ENCODE results near the gene ADAM15. TPM values are rescaled to one million over a fixed set of nuclear protein-coding genes. Genes with fewer than 3 reads are reported as not detected.

Gene ADAM15
- 60.1 and 64.1 TPM in 2 replicates for polyA plus RNA-seq (2012; rRNA removed)
- polyA plus RNA-seq (2012; cell fraction: cytosol; rRNA removed), result 20.4 and 37.5 TPM in 2 replicates
- 106 and 138 TPM in 2 replicates for polyA plus RNA-seq (2012; cell fraction: nucleus; rRNA removed)

DNA sequence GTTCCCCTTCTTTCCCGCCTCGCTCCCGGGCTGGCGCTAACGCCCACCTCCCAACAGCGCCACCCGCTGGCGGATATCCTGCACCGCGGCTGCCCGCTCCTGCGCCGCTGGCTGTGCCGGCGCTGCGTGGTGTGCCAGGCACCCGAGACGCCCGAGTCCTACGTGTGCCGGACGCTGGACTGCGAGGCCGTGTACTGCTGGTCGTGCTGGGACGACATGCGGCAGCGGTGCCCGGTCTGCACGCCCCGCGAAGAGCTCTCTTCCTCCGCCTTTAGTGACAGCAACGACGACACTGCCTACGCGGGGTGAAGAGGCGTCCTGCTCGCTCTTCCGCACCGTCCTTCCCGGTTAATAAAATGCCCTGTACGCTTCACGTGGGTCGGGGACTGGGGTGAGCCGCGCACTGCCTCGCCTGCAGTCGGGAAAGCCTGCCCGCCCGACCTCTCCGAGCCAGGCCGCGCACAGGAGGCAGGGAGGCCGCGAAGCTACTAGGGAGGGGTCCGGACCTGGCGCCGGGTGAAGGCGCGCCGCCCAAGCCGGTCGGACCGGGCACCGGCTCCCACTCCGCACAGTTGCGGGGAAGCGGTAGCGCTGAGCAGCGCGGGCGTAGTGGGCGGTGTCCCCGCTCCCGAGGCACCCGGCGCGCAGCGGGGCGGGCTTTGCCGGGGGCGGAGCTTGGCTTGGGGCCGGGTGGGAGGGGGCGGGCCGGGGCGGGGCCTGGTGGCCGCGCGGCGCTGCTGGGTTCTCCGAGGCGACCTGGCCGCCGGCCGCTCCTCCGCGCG, at the start of gene ADAM15:
Gene ADAM15 (plus strand): TSS at position 757 of the 782 bp plus-strand sequence. CDS start 71 bp downstream, outside the sequence.
- Histone ChIP-seq H3K9ac (peak within 1 kb of the TSS; percentile 74), H3K9me3 (no peaks in the 10 kb centered on the region), H3K4me2 (peak within 1 kb of the TSS; percentile 97), H3K27me3 (ENCODE audit: insufficient read depth) (no peaks in the 10 kb centered on the region), H4K20me1 (ENCODE audit: insufficient read depth) (no peaks in the 10 kb centered on the region), H3K79me2 (ENCODE audit: insufficient read depth) (peaks cover 8% of the 10 kb centered on the region; the same call in 1 of the 2 replicates), H3F3A (replicated peaks; ENCODE audit: insufficient read depth) (peaks cover 13% of the 10 kb centered on the region), H3K4me3 (ENCODE audit: low read depth in 2 of 2, low read length in 1 of 2) (peak within 1 kb of the TSS; percentile 84 to 98), H2AFZ (ENCODE audit: low read depth) (peak within 1 kb of the TSS; percentile 81; the same call in 1 of the 2 replicates), H3K36me3 (replicated peaks in 1 of 2; ENCODE audit: control insufficient read depth in 1 of 2, insufficient read depth in 2 of 2, low read length in 1 of 2) (peaks cover 0 to 13% of the 10 kb centered on the region in 2 experiments), H3K9me2 (no peaks in the 10 kb centered on the region), H3K4me1 (ENCODE audit: control insufficient read depth in 1 of 2, insufficient read depth in 2 of 2, low read depth in 1 of 2, low read length in 1 of 2) (peaks cover 7 to 42% of the 10 kb centered on the region in 2 experiments), H3K27ac (ENCODE audit: low read depth in 2 of 2, low read length in 1 of 2) (peak within 1 kb of the TSS; percentile 61 to 92)
- CTCF ChIA-PET, result interaction anchor here (0.6 to 26.0 kb wide), 36 partner anchors 9 to 760 kb away, joined by 3 to 573 read pairs (median 4); partner anchors contain the start of genes EFNA3, EFNA4, FLAD1 and KRTCAP2
- DNase-seq, result peak; percentile 99
- POLR2A ChIA-PET, result interaction anchor here (0.8 to 1.6 kb wide), 6 partner anchors 30 to 122 kb away, joined by 3 to 5 read pairs (median 4); partner anchors contain the start of genes KRTCAP2, LENEP, PBXIP1 and SHC1
- 1% methylated on average over 29 of the region's 99 CpGs for WGBS (ENCODE audit: low lambda C conversion rate)
- TF ChIP-seq, protein P1, sequence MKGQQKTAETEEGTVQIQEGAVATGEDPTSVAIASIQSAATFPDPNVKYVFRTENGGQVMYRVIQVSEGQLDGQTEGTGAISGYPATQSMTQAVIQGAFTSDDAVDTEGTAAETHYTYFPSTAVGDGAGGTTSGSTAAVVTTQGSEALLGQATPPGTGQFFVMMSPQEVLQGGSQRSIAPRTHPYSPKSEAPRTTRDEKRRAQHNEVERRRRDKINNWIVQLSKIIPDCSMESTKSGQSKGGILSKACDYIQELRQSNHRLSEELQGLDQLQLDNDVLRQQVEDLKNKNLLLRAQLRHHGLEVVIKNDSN (IDR thresholded peaks at IDR 0.05; ENCODE audit: borderline replicate concordance, low read depth), result no peak
- no peak; the same call in 1 of the 2 replicates for TF ChIP-seq GABPA (IDR thresholded peaks at IDR 0.05; ENCODE audit: low read depth)
- no peak for TF ChIP-seq SIN3A (IDR thresholded peaks at IDR 0.05; ENCODE audit: borderline replicate concordance, low read depth, low read length)
- TF ChIP-seq, protein P2, sequence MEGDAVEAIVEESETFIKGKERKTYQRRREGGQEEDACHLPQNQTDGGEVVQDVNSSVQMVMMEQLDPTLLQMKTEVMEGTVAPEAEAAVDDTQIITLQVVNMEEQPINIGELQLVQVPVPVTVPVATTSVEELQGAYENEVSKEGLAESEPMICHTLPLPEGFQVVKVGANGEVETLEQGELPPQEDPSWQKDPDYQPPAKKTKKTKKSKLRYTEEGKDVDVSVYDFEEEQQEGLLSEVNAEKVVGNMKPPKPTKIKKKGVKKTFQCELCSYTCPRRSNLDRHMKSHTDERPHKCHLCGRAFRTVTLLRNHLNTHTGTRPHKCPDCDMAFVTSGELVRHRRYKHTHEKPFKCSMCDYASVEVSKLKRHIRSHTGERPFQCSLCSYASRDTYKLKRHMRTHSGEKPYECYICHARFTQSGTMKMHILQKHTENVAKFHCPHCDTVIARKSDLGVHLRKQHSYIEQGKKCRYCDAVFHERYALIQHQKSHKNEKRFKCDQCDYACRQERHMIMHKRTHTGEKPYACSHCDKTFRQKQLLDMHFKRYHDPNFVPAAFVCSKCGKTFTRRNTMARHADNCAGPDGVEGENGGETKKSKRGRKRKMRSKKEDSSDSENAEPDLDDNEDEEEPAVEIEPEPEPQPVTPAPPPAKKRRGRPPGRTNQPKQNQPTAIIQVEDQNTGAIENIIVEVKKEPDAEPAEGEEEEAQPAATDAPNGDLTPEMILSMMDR (IDR thresholded peaks at IDR 0.05), result peak; percentile 88
- TF ChIP-seq RXRA (IDR thresholded peaks at IDR 0.05; ENCODE audit: borderline replicate concordance, low read depth), result no peak
- TF ChIP-seq REST (IDR thresholded peaks at IDR 0.05; ENCODE audit: low read depth, low read length), result peak; percentile 40; the same call in 1 of the 2 replicates
- peak; percentile 40 for TF ChIP-seq RAD21 (IDR thresholded peaks at IDR 0.05; ENCODE audit: low read length)
- TF ChIP-seq TCF12 (IDR thresholded peaks at IDR 0.05), result peak; percentile 30; the same call in 1 of the 2 replicates
- no peak for TF ChIP-seq RFX5 (IDR thresholded peaks at IDR 0.05; ENCODE audit: low read length)
- TF ChIP-seq POLR2AphosphoS5 (IDR thresholded peaks at IDR 0.05; ENCODE audit: low read depth, low read length), result 0 out of 2 replicates have a peak, but pooled peaks have one; percentile 21
- peak; percentile 42 for TF ChIP-seq CHD2 (IDR thresholded peaks at IDR 0.05; ENCODE audit: low read length, partially characterized antibody)
- TF ChIP-seq JUND (IDR thresholded peaks at IDR 0.05), result no peak
- TF ChIP-seq FOSL2 (IDR thresholded peaks at IDR 0.05; ENCODE audit: borderline replicate concordance, low read depth), result no peak
- TF ChIP-seq EP300 (IDR thresholded peaks at IDR 0.05; ENCODE audit: borderline replicate concordance in 1 of 2, low read depth in 1 of 2, low read length in 1 of 2), result no peak
- TF ChIP-seq, protein P3, sequence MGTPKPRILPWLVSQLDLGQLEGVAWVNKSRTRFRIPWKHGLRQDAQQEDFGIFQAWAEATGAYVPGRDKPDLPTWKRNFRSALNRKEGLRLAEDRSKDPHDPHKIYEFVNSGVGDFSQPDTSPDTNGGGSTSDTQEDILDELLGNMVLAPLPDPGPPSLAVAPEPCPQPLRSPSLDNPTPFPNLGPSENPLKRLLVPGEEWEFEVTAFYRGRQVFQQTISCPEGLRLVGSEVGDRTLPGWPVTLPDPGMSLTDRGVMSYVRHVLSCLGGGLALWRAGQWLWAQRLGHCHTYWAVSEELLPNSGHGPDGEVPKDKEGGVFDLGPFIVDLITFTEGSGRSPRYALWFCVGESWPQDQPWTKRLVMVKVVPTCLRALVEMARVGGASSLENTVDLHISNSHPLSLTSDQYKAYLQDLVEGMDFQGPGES (IDR thresholded peaks at IDR 0.05; ENCODE audit: low read depth, low read length), result no peak
- TF ChIP-seq TAF1 (IDR thresholded peaks at IDR 0.05; ENCODE audit: borderline replicate concordance, low read depth, low read length), result peak; percentile 55; the same call in 1 of the 2 replicates
- TF ChIP-seq NRF1 (IDR thresholded peaks at IDR 0.05; ENCODE audit: low read depth, low read length), result peak; percentile 42
- no peak for TF ChIP-seq EZH2phosphoT487 (IDR thresholded peaks at IDR 0.05; ENCODE audit: borderline replicate concordance, low read depth)
- peak; percentile 50 for TF ChIP-seq SMC3 (IDR thresholded peaks at IDR 0.05; ENCODE audit: low read depth, low read length)
- TF ChIP-seq FOXM1 (IDR thresholded peaks at IDR 0.05; ENCODE audit: low read depth), result no peak
- no peak for TF ChIP-seq ZBTB33 (IDR thresholded peaks at IDR 0.05; ENCODE audit: borderline replicate concordance, low read depth)
- 0 out of 2 replicates have a peak, but pooled peaks have one; percentile 9 for TF ChIP-seq NFIC (IDR thresholded peaks at IDR 0.05; ENCODE audit: borderline replicate concordance)

All from SK-N-SH (cell line).